GM13977 (cell line): ENCODE results near the gene RHBG.

Source experiments
- DNase-seq: peaks from one replicate; pipeline ENCODE4 v3.0.0; 2012; ENCODE audit warnings: low spot score
- in situ Hi-C: fragments of 300-500 bp; cut with MboI; formaldehyde crosslinking; loops from one replicate; pipeline ENCODE4 v1.12.0; 2022; ENCODE audit warnings: low sequenced_read_pairs, low pct_unique_long_range_greater_than_20kb, mixed read lengths, inconsistent platforms; ENCODE audit not compliant: unreplicated experiment
- TF ChIP-seq, protein P1 (sequence below): IDR thresholded peaks from 2 replicates; pipeline ENCODE4 v1.5.1; 2012; ENCODE audit warnings: mild to moderate bottlenecking, control low read depth; ENCODE audit not compliant: insufficient read depth; ENCODE audit errors: extremely low read depth, missing control alignments

Gene RHBG

DNA sequence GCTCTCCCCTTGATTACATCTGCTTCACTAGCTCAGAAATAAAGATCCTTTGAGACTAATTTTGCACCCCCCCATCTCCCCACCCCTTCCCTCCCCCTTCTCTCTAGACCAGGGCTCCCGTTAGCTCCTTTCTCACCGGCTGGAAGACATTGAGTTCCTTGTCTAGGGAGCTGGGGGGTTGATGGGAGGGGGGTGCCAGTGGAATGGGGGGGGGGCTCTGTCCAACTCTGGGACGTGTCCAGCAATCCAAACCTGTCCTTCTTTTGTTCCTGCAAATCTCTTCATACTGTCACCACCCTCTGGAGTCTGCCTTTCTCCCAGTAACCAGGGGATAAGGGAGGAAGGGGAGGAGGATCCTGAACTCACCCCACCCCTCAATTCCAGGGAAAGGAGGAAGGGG is 61.9 kb downstream of the RHBG start:
- no peak for DNase-seq
- in situ Hi-C loops = no loop called here

DNA sequence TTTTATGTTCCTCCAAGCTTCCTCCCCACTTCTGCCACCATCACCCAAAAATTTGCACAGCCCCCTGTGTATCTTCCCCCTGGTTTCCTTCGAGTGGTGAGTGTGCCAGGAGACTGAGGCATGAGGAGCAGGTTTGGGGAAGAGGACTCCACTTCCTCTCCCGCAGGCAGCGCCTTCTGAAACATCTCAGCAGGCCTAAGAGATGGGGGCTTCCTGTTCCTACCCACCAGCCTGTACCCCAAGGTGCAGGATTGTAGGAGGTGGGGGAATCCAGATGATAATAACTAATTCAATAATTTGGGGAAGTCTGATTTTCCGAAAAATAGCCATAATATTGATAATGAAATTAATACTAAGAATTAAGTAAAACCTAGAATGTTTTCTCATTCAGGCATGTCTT is 62.4 kb downstream of the RHBG start:
- DNase-seq = no peak
- TF ChIP-seq, protein P1, sequence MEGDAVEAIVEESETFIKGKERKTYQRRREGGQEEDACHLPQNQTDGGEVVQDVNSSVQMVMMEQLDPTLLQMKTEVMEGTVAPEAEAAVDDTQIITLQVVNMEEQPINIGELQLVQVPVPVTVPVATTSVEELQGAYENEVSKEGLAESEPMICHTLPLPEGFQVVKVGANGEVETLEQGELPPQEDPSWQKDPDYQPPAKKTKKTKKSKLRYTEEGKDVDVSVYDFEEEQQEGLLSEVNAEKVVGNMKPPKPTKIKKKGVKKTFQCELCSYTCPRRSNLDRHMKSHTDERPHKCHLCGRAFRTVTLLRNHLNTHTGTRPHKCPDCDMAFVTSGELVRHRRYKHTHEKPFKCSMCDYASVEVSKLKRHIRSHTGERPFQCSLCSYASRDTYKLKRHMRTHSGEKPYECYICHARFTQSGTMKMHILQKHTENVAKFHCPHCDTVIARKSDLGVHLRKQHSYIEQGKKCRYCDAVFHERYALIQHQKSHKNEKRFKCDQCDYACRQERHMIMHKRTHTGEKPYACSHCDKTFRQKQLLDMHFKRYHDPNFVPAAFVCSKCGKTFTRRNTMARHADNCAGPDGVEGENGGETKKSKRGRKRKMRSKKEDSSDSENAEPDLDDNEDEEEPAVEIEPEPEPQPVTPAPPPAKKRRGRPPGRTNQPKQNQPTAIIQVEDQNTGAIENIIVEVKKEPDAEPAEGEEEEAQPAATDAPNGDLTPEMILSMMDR = no peak
- in situ Hi-C loops = no loop called here

More for the DNA sequence above, 61.9 kb downstream of the RHBG start:
- TF ChIP-seq, protein P1 = no peak

DNA sequence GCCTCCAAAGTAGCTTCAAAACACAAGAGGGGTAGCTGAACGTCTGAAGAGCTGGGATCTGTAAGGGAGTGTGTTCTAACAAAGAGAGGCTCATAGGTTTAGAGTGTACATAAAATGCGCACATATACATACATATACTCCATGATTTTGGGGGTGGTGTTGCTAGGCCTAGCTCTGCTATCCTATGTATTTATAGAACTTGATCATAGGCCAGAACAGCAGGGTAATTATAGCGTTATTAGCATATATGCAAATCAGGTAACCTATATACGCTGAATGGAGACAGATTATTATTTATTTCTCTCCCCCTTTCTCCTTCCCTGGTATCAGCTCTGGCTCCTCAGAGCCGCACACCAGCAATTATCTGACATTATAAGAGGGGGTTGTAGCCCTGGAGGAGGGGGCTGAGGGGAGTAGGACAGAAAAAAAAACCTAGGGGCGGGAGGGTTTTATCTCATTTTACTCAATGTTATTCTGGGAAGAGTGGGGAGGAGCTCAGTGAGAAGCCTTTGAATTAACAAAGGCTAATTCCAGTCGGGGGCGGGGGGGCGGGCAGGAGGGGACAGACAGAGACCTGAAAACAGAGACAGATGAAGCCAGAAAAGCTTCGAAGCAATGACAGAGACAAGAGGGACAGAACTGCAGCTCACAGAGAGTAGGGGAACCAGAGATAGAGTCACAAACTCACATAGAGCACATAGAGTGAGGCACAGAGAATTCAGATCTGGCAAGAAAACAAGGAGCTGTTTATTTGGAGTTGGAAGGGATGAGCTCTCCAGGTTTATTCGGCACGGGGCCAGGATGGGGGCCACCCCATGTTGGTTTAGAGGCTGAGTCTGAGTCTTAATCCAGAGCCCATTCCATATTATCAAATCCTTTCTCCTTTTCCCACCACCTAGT is 63.0 kb downstream of the RHBG start:
- DNase-seq = no peak
- in situ Hi-C loops = no loop called here
- TF ChIP-seq, protein P1 = no peak

- in situ Hi-C loops = no loop called here
- no peak for DNase-seq
- TF ChIP-seq, protein P1 = no peak
Observed at GRCh38 chr1:156432669-156433018, 63.6 kb downstream of the RHBG start.

- TF ChIP-seq, protein P1 = no peak
- DNase-seq = no peak
- in situ Hi-C loops = no loop called here
Observed at GRCh38 chr1:156433032-156433431, 64.0 kb downstream of the RHBG start.

DNA sequence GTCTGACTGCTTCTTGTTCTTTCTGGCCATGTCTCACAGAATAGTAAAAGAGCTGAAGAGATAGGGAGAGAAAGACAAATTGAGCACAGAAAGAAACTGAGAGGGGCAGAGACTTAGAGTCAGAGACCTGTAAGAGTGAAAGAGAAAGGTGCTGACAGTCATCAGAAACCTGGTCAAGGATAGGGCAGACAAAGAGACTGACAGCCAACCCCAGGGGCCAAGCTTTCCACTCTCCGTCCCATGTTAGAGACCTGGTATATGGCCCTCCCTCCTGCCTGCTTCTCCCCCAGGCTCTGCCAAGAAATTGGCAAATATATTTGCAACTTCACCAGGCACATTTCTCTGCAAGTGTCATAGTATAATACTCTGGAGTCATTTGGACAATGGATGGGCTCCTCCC is 64.6 kb downstream of the RHBG start:
- TF ChIP-seq, protein P1 = no peak
- DNase-seq = peak; percentile 67
- in situ Hi-C loops = no loop called here
